ENCODE measurements around the gene SCNN1B.

DNA sequence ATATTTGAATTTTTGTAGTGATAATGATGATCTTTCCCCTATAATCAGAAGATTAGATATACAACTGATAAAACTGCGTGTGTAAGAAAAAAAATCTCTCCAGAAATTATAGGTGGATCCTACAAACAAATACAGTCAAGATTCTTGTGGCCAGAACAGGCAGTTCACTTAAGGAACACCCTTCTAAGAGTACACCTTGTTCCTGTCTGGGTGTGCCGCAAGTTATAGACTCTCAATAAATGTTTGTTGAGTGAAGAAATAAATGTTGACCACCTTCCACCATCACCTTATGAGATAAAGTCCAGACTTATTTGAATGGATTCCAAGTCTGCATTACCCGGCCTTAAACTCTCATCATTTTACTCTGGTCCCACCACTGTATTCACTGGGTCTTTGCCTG lies 45.7 kb upstream of the SCNN1B start:
- TF ChIP-seq CTCF (IDR thresholded peaks at IDR 0.05; ENCODE audit: insufficient read depth, low read length, poor library complexity, severe bottlenecking) (no peak), EZH2phosphoT487 (conservative IDR thresholded peaks at IDR 0.05; ENCODE audit: low read length) (no peak)
